HUDEP-2 (cell line): ENCODE measurements around the gene FXYD7.
"Not testable (repeated sequence)": the region's sequence is repeated elsewhere in the genome, so short reads cannot be mapped to it uniquely, and the experiment has no call there.

ENCODE experiments used
- DNase-seq, 76 experiments: peaks; one replicate each; lab custom pipeline; 2025; ENCODE audit not compliant: unreplicated experiment in 76 of 76; lab: John Stamatoyannopoulos, UW

Gene FXYD7

DNA sequence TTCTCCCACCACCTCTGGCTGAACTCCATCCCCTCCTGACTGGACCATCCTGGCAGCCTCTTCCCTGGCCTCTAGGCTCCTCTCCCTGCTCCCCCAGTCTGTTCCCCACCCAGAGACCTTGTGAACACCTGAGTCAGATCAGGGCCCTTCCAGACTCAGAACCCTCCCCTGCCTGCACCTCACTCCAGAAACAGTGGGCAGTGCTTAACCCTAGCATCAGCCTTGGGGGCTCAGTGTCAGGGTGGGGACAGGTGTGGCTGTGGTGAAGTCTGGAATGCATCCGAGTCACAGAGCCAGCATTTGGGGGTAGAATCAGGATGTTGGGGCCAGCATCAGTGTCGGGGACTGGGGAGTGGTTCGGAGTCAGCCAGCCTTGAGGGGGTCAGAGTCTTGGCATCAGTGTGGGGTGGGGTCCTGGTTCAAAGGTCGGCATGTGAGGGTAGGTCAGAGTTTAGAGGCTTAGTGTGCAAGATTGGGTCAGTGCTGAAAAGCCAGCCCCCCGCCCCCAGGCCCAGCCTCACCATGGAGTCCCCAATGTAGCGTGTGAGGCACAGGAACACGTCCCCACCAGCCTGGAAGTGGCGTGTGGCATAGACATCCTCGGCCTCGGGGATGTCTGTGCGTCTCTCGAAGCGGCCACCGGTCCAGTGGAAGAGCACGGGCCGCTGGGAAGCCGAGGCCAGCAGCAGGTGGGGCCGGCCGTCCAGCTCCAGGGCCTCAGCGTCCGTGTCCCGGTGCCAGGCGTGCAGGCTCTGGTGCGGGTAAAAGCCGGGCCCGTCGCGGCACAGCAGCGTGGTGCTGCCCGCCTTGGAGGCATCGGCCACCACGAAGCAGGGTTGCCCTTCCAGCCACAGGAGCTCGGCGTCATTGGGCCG, 17.1 kb upstream of the FXYD7 start:
- DNase-seq = no peak

GRCh38 chr19:35126624-35126959, 16.5 kb upstream of the FXYD7 start:
- no peak for DNase-seq

DNA sequence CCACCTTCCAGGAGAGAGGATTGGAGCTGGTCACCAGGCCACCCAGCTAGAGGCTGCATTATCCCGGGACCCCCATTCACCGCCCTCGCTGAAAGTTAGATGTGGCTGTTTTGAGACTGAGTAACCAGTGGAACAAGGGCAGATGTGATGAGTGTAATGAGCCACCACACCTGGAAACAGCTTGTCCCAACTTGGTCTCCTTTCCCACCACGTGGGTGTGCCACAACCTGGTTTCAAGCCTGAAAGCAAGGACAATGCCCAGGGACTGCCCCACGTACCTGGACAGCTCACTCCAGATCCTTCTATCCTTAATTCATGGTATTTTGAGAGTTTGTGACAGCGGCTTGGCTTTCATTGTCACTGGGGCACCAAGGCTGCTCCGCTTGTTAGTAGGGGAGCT, 15.2 kb upstream of the FXYD7 start:
- DNase-seq = no peak

- no peak for DNase-seq
Observed at GRCh38 chr19:35128398-35129057, 14.5 kb upstream of the FXYD7 start.

- DNase-seq = not testable (repeated sequence)
Observed at GRCh38 chr19:35129724-35130274, 13.3 kb upstream of the FXYD7 start.

DNA sequence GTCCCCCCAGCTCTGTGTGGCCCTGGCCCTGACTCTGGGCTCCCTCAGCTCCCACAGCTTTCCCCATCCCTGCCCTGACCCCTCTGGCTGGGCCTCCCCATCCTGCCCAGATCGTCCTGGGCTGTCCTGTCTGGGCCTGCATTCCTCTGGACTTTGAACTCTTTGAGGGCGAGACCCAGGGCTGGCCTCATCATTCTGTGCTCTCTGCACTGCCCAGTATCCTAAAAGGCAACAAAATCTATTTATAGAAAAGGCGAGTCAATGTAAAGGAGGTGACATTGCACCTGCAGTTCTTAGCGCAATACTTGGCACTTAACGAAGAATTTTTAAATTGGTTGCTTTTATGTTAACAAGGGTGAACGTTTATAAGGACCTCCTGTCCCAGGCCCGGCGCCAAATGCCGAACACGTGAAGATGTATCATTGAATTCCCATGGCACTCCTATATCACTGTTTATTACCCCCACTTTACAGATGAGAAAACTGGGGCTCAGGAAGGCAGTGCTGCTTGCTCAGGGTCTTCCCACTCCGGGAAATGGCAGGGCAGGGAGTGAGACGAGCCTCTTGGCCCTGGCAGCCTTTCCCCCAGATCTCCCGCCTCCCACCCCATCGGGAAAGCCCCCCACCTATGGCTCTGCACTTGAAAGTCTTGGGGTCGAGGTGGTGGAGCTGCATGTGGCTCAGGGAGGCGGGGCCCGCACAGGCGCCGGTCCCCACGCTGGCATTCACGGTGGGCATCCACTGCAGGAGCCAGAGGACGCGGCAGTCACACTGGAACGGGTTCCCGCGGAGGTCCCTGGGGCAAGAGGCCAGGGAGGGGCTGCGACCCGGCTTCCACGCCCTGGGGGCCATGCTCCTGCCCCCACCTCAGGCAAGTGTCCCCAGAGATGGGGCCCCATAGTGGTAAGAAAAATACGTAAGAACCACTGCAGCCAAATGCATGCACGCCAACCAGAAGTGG, 12.0 kb upstream of the FXYD7 start:
- no peak for DNase-seq

GRCh38 chr19:35132254-35132653, 10.8 kb upstream of the FXYD7 start:
- no peak for DNase-seq

DNA sequence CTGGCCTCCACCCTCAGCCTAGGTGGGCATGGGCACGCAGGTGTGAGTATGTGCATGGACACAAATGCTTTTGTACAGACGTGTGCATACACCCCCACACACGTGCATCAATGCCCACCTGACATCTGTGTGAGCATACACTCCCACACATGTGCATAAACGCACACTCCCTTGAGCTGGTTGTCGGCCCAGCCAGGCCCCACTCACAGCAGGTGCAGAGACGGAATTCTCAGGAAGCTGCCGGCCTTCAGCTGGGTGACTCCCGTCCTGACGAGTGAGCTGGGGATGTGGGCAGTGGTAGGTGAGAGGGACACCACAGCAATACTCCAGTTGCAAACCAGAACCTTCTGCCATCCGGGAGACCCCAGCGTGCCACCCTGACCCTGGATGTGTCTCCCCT, 9.2 kb upstream of the FXYD7 start:
- no peak for DNase-seq

- DNase-seq = no peak
Observed at GRCh38 chr19:35134601-35135242, 8.3 kb upstream of the FXYD7 start, which contains the start of gene LGI4. Gene LGI4 (minus strand): TSS chr19:35135059. CDS start chr19:35134680, 379 bp downstream.

DNA sequence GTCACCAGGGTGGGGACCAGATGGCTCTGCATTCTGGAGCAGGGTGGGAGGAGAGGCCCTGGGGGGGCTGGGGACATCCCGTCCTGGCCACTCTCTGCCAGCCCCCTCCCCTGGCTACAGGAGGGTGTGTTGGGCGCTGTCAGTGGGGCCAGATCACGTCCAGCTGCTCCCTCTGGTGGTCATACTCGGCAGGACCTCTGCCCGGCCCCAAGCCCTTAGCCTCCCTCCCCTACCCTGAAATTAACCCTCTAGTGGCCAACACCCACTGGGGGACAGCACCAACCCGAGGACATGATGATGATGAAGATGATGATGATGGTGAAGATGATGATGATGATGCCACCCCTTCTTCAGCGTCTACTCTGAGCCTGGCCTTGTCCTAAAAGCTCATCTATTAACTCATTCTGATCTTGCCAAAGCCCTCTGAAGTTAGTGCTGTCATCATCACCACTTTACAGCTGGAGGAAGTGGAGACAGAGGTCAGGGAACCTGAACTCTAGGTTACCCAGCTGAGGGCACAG, 7.6 kb upstream of the FXYD7 start:
- peak in 64 of 76 experiments; percentile 15 to 78 (median 56) for DNase-seq

GRCh38 chr19:35136231-35136630, 6.8 kb upstream of the FXYD7 start:
- DNase-seq = no peak

DNA sequence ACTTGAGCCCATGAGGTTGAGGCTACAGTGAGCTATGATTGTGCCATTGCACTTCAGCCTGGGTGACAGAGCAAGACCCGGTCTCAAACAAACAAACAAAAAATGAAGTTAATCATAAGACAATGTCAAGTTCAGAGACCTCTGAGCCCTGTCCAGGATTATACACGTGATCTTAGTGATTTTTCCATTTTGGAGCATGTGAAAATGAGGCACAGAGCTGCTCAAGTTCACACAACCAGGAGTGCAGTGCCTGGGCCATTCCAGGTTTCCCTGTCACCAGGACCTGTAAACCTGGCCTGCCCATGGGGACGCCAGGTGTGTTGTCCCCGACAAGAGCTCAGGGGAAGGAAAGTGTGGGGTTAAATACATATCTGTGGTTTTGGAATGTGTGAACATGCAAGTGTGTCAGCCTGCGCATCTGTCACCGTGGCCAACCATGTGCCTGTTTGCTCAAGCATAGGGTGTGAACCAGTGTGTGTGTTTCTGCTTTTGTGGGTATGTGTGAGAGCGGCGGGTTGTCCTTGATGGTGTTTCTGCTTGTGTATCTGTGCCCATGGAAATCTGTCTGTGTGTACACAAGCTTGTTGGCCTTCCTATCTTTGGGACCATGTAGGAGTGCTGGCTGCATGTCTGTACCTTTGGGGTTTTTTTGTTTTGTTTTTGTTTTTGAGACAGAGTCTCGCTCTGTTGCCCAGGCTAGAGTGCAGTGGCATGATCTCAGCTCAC, 5.9 kb upstream of the FXYD7 start:
- DNase-seq = no peak

- no peak for DNase-seq
Observed at GRCh38 chr19:35138305-35138892, 4.7 kb upstream of the FXYD7 start, which contains the start of gene FXYD1. Gene FXYD1 (plus strand): TSS chr19:35138824. CDS start chr19:35140080, 1,256 bp downstream.

DNA sequence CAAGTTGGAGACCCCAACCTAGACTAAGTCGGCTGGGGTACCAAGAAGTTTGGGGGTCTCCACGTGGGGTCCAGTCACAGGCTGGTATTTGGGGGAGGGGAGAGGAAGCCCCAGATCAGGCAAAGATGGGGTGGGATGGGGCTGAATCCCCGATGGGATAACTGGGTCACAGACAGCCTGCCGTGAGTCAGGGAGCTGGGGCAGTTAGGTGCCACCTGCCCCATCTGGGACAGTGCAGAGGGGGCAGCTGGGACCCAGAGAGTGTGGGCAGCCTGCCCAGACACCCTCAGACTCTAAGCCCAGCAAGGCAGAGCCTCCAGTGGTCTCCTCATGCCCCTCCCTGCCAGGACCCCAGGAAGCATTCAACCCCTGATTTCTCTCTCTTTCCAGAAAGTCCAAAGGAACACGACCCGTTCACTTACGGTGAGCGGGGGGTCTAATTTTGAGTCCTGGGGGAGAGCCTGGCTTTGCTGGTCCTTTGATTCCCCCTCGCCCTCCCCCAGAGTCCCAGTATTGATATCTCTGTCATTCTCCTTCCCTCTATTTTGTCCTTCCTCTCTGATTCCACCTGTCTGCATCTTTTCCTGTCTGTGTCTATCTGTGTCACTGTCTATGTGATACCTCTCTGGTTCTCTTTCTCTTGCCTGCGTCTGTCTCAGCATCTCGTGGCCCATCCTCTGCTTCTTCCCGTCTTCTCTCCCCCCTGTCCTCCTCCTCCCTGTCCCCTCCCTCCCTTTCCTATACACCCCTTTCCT, 2.7 kb upstream of the FXYD7 start:
- no peak for DNase-seq

GRCh38 chr19:35140962-35141836, 1.9 kb upstream of the FXYD7 start:
- DNase-seq = peak in 74 of 76 experiments; percentile 71 to 99 (median 96)

DNA sequence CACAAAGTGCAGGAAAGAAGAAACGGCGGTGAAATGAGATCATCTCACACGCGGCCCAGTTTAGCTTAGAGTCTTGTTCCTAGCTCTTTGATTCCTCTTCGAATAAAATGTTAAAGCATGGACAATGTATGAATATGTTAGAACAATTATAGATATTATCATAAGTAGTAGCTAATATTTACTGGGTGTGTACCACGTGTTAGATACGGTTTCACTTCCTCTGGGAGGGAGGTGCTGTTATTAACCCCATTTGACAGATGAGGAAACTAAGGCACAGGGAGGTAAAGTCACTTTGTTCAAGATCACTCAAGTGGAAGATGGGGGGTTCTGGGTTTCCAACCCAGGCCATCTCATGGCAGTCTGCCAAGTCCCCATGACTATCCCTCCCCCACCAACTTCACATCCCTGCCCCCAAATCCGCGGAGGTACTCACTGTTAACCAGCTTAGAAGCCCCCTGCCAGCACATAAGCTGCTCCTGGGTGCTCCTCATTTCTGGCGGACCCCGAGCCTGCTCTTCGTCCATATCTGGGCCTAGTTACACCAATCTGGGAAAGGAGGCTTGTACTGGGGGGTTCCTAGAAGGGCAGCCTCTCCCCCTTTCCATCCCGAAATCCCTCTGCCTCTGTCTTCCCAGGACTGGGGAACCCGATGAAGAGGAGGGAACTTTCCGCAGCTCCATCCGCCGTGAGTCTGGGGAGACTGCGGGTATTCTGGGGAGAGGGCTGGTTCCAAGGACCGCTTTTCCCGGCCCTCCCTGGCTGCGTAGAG, 1.0 kb upstream of the FXYD7 start:
- peak in 6 of 76 experiments; percentile 12 to 50 (median 42) for DNase-seq
